Fibroblast of mammary gland (primary cell): ENCODE data around the gene ARID1B.

ENCODE experiments used
- DNase-seq: peaks from one replicate; pipeline ENCODE4 v3.0.0-alpha.2; 2010; ENCODE audit warnings: low read depth
- H3K4me3 ChIP-seq: 2 replicates; pipeline ENCODE4 v1.5.1; 2011; ENCODE audit warnings: low read depth, mild to moderate bottlenecking, low read length, moderate library complexity; ENCODE audit not compliant: control insufficient read depth
- CTCF ChIP-seq: conservative IDR thresholded peaks from 2 replicates; pipeline ENCODE4 v1.5.1; 2011; ENCODE audit warnings: low read depth, low read length, inconsistent platforms; ENCODE audit not compliant: control insufficient read depth, insufficient read depth

ARID1B gene

GRCh38 chr6:157046776-157047175 is 269.6 kb downstream of the ARID1B start:
- no peak for TF ChIP-seq CTCF
- H3K4me3 ChIP-seq, result no peak overlapping the region
- DNase-seq, result no peak

GRCh38 chr6:157047328-157047727 is 270.1 kb downstream of the ARID1B start:
- no peak for DNase-seq
- no peak overlapping the region for H3K4me3 ChIP-seq
- TF ChIP-seq CTCF, result no peak

GRCh38 chr6:157047951-157048350 is 270.8 kb downstream of the ARID1B start:
- H3K4me3 ChIP-seq, result no peak overlapping the region
- peak; percentile 42 for DNase-seq
- TF ChIP-seq CTCF, result no peak

- no peak overlapping the region for H3K4me3 ChIP-seq
- DNase-seq, result no peak
- no peak for TF ChIP-seq CTCF
Measured at GRCh38 chr6:157049133-157049532, 272.0 kb downstream of the ARID1B start.

DNA sequence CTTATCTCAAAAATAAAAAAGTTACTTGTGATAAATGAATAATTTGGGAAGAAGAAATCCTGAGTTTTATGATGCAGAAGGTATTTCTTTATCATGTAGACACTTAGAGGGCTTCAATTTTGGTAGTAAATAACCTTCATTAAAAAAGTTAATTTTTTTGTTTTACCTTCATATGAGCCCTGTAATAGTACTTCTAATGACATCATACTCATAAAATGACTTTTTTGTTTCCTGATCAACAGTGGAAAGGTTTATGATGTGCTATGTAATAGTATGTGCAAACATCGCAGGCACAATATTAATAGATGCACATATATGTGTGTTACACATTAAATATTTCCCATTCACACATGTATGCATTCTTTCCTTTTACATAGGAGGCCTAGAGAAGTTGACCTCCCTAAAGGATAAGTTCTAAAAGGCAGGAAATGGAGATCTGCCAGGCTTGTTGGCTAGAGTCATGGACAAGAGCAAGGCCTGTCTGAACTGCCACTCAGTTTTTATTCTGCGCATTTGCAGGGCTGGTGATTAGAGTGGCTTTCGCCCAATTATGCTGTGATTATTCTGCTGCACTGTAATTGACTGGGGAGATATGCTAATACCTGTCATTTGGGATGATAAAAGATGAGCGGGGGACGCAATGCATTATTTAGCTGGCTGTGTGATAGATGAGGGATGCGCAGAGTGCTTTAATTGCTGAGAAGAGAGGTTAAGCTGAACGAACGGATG is 273.5 kb downstream of the ARID1B start:
- peak; percentile 19 for DNase-seq
- TF ChIP-seq CTCF, result no peak
- no peak overlapping the region for H3K4me3 ChIP-seq

DNA sequence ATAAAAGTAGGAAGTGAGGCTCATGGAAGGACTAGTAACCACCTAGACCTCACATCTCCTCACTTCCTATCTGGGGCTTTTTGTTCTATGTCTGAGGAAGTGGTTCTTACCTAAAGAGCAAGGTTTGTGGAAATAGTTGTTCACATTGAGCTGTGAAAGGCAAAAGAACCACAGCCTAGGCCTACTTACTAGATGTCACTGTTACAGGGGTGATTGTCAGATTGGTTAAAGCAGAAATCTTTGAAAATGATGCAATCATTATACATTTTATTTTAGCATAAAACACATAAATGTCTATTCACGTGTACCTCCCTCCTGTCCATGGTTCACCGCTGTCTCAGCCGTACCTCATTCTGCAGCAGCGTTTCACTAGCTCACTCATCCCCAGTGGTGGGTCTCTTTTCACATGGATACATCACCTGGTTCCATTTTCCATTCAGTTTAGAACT is 277.4 kb downstream of the ARID1B start:
- H3K4me3 ChIP-seq, result no peak overlapping the region
- no peak for DNase-seq

More for the DNA sequence above, 277.4 kb downstream of the ARID1B start:
- TF ChIP-seq CTCF, result no peak
